Neuronal stem cell (in vitro differentiated cells): Measurements from ENCODE around the gene FGF8.

Experiments
- DNase-seq: peaks from one replicate; pipeline ENCODE4 v3.0.0-alpha.2; 2013; ENCODE audit warnings: low spot score
- H2AFZ ChIP-seq: one replicate; pipeline ENCODE4 v1.6.1; 2013; ENCODE audit warnings: mild to moderate bottlenecking, low read length, inconsistent platforms
- H2AK5ac ChIP-seq: 2 replicates; pipeline ENCODE4 v1.6.1; 2013; ENCODE audit warnings: low read depth, mild to moderate bottlenecking, inconsistent platforms, low read length, moderate library complexity, mixed read lengths
- H2BK120ac ChIP-seq: 2 replicates; pipeline ENCODE4 v1.6.1; 2013; ENCODE audit warnings: low read depth, mild to moderate bottlenecking, inconsistent platforms, low read length, moderate library complexity, mixed read lengths
- H2BK12ac ChIP-seq: one replicate; pipeline ENCODE4 v1.6.1; 2013; ENCODE audit warnings: low read length, inconsistent platforms
- H2BK15ac ChIP-seq: 2 replicates; pipeline ENCODE4 v1.6.1; 2013; ENCODE audit warnings: mild to moderate bottlenecking, low read length, inconsistent platforms, mixed read lengths
- H2BK5ac ChIP-seq: one replicate; pipeline ENCODE4 v1.6.1; 2013; ENCODE audit warnings: inconsistent platforms, mild to moderate bottlenecking, low read length, moderate library complexity
- H3K14ac ChIP-seq: one replicate; pipeline ENCODE4 v1.6.1; 2013; ENCODE audit warnings: low read length, inconsistent platforms
- H3K18ac ChIP-seq: 2 replicates; pipeline ENCODE4 v1.6.1; 2013; ENCODE audit warnings: low read length, inconsistent platforms
- H3K23ac ChIP-seq: 2 replicates; pipeline ENCODE4 v1.6.1; 2013; ENCODE audit warnings: low read depth, mild to moderate bottlenecking, mixed read lengths, low read length, inconsistent platforms; ENCODE audit not compliant: poor library complexity
- H3K27ac ChIP-seq: replicated peaks from 3 replicates; pipeline ENCODE4 v1.5.1; 2013; ENCODE audit warnings: low read length, inconsistent platforms
- H3K27me3 ChIP-seq, 3 experiments: 2 replicates each; pipeline ENCODE4 v1.6.1; 2013; ENCODE audit warnings: low read length in 3 of 3, mild to moderate bottlenecking in 2 of 3, inconsistent platforms in 1 of 3, low read depth in 1 of 3, mixed read lengths in 1 of 3, moderate library complexity in 1 of 3; ENCODE audit not compliant: control insufficient read depth in 3 of 3, insufficient read depth in 3 of 3
- H3K36me3 ChIP-seq, 2 donors: replicated peaks in 1 of 2; 2 replicates each; pipeline ENCODE4 v1.6.1; 2013; ENCODE audit warnings: low read length in 2 of 2; ENCODE audit not compliant: control insufficient read depth in 2 of 2, insufficient read depth in 2 of 2
- H3K4ac ChIP-seq: 2 replicates; pipeline ENCODE4 v1.6.1; 2013; ENCODE audit warnings: inconsistent platforms, mild to moderate bottlenecking, low read length, moderate library complexity
- H3K4me1 ChIP-seq, 2 donors: 1 replicate in 1 of 2; 2 replicates in 1 of 2; pipeline ENCODE4 v1.6.1; 2013; ENCODE audit warnings: low read length in 2 of 2, low read depth in 1 of 2; ENCODE audit not compliant: control insufficient read depth in 2 of 2, insufficient read depth in 1 of 2
- H3K4me2 ChIP-seq: one replicate; pipeline ENCODE4 v1.6.1; 2013; ENCODE audit warnings: mild to moderate bottlenecking, low read length, inconsistent platforms; ENCODE audit not compliant: insufficient read depth, poor library complexity, severe bottlenecking
- H3K4me3 ChIP-seq, 2 donors: 2 replicates each; pipeline ENCODE4 v1.5.1; 2013; ENCODE audit warnings: low read length in 2 of 2, mild to moderate bottlenecking in 2 of 2, inconsistent platforms in 1 of 2, moderate library complexity in 1 of 2
- H3K79me1 ChIP-seq: one replicate; pipeline ENCODE4 v1.6.1; 2013; ENCODE audit warnings: low read depth, mild to moderate bottlenecking, inconsistent platforms, low read length, moderate library complexity
- H3K9ac ChIP-seq: one replicate; pipeline ENCODE4 v1.6.1; 2013; ENCODE audit warnings: mild to moderate bottlenecking, low read depth, low read length, inconsistent platforms; ENCODE audit not compliant: poor library complexity
- H3K9me3 ChIP-seq, 2 donors: replicated peaks in 1 of 2; 2 replicates each; pipeline versions ENCODE3 to v1.6.1; 2013; ENCODE audit warnings: low read length in 2 of 2, mild to moderate bottlenecking in 2 of 2, inconsistent platforms in 1 of 2, low read depth in 1 of 2, mixed read lengths in 1 of 2, moderate library complexity in 1 of 2; ENCODE audit not compliant: control insufficient read depth in 2 of 2, insufficient read depth in 1 of 2
- H4K8ac ChIP-seq: one replicate; pipeline ENCODE4 v1.6.1; 2013; ENCODE audit warnings: low read depth, mild to moderate bottlenecking, inconsistent platforms, low read length, moderate library complexity
- H4K91ac ChIP-seq: one replicate; pipeline ENCODE4 v1.6.1; 2013; ENCODE audit warnings: low read length, low read depth, mild to moderate bottlenecking, inconsistent platforms; ENCODE audit not compliant: poor library complexity
- WGBS, 2 donors: extraction: QIAGEN DNeasy Blood & Tissue Kit; methylation state at CpG; one replicate each; pipeline ENCODE4 v1.1.7; 2013; ENCODE audit warnings: missing lambda C conversion rate in 2 of 2, mixed read lengths in 1 of 2; ENCODE audit not compliant: insufficient read length in 2 of 2, insufficient replicate concordance in 1 of 2; ENCODE audit errors: extremely low coverage in 2 of 2; 5-methylcytosine and 5-hydroxymethylcytosine counted together

FGF8 gene

GRCh38 chr10:101766753-101767599 lies 8.9 kb downstream of the FGF8 start:
- Histone ChIP-seq H3K79me1 (peaks cover 4% of the 10 kb centered on the region), H3K4me3 (no peak overlapping the region), H3K4me2 (no peak overlapping the region), H3K36me3 (peaks cover 0 to 2% of the 10 kb centered on the region in 2 donors), H4K91ac (no peak overlapping the region), H3K14ac (no peak overlapping the region), H2AFZ (no peak overlapping the region), H3K4ac (no peak overlapping the region), H3K23ac (no peak overlapping the region), H2AK5ac (peak overlapping the region; percentile 88), H3K9me3 (no peaks in the 10 kb centered on the region), H3K18ac (peak overlapping the region; percentile 84), H3K9ac (no peak overlapping the region), H2BK5ac (peak overlapping the region; percentile 27), H3K27ac (no peak overlapping the region), H3K27me3 (peaks cover 0 to 96% (median 0%) of the 10 kb centered on the region in 3 experiments), H4K8ac (no peak overlapping the region), H2BK120ac (peak overlapping the region; percentile 29), H2BK15ac (peak overlapping the region; percentile 35), H2BK12ac (peak overlapping the region; percentile 98), H3K4me1 (peaks cover 0 to 20% of the 10 kb centered on the region in 2 donors)
- WGBS, 2 donors, result no CpG with 5 or more reads among the region's 12 CpGs
- DNase-seq, result no peak

DNA sequence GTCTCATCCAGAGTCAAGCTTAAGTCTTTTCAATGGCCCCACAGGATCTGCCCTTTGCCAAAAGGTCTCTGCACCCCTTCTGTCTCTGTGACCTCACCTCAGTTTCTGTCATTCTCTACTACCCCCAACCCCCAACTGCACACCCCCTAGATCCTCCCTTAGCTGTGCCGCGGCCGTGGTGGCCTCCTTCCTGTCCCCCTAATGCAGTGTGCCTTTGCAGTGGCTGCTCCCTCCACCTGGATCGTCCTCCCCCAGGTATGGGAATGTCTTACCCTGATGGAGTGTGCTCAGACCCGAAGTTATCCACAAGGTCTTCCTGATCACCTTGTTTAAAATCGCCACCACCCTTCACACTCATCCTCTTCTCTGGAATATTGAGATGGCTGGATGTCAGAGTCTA lies 9.6 kb downstream of the FGF8 start:
- Histone ChIP-seq H2AK5ac (peak overlapping the region; percentile 58), H3K4me3 (no peak overlapping the region), H2BK15ac (no peak overlapping the region), H3K4ac (no peak overlapping the region), H3K9me3 (no peaks in the 10 kb centered on the region), H3K23ac (no peak overlapping the region), H3K14ac (no peak overlapping the region), H3K9ac (no peak overlapping the region), H3K27ac (no peak overlapping the region), H3K18ac (peak overlapping the region; percentile 50), H2BK12ac (no peak overlapping the region), H3K4me2 (no peak overlapping the region), H2BK5ac (no peak overlapping the region), H2AFZ (no peak overlapping the region), H3K27me3 (peaks cover 0 to 96% (median 0%) of the 10 kb centered on the region in 3 experiments), H3K4me1 (peaks cover 0 to 19% of the 10 kb centered on the region in 2 donors), H2BK120ac (no peak overlapping the region), H3K79me1 (peaks cover 2% of the 10 kb centered on the region), H4K91ac (no peak overlapping the region), H3K36me3 (no peaks in the 10 kb centered on the region), H4K8ac (no peak overlapping the region)
- WGBS, 2 donors, result no CpG with 5 or more reads among the region's 6 CpGs
- no peak for DNase-seq

- DNase-seq, result no peak
- Histone ChIP-seq H3K4me3 (no peak overlapping the region), H4K8ac (no peak overlapping the region), H3K4ac (peak overlapping the region; percentile 39), H2BK15ac (peak overlapping the region; percentile 33), H3K27ac (no peak overlapping the region), H3K4me2 (no peak overlapping the region), H3K18ac (peak overlapping the region; percentile 69), H3K9ac (no peak overlapping the region), H3K27me3 (peaks cover 0 to 96% (median 0%) of the 10 kb centered on the region in 3 experiments), H2AK5ac (peak overlapping the region; percentile 47), H3K9me3 (no peaks in the 10 kb centered on the region), H2BK5ac (peak overlapping the region; percentile 27), H3K4me1 (peaks cover 0 to 25% of the 10 kb centered on the region in 2 donors), H4K91ac (no peak overlapping the region), H3K23ac (peak overlapping the region; percentile 12), H2BK120ac (no peak overlapping the region), H3K36me3 (no peaks in the 10 kb centered on the region), H3K14ac (peak overlapping the region; percentile 5), H3K79me1 (no peaks in the 10 kb centered on the region), H2AFZ (no peak overlapping the region), H2BK12ac (no peak overlapping the region)
- no CpG with 5 or more reads among the region's 10 CpGs for WGBS, 2 donors
Measured at GRCh38 chr10:101763141-101763846, 12.6 kb downstream of the FGF8 start.

DNA sequence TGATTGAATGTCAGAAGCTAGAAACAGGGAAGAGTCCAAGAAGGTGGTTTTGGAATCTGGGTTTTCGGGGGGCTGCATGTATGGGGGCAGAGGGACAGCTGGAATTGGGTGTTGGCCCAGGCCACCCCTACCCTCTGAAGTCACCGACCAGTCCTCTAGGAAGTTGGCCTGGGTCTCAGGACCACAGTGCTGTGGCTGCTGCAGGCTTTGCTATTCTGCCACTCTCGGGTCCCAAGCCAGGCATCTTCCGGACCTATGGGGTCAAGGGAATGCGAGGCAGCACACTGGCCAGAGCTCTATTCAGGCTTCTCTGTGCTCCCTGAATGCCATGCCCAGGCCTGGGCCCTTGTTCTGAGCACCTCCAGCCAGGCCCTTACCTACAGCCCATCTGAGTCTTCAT lies 13.2 kb downstream of the FGF8 start:
- Histone ChIP-seq H4K91ac (no peak overlapping the region), H3K4me2 (no peak overlapping the region), H3K18ac (peak overlapping the region; percentile 32), H3K27ac (no peak overlapping the region), H2BK15ac (peak overlapping the region; percentile 33), H2AFZ (no peak overlapping the region), H3K4me3 (no peak overlapping the region), H3K23ac (peak overlapping the region; percentile 12), H2BK120ac (no peak overlapping the region), H2BK12ac (no peak overlapping the region), H3K4ac (no peak overlapping the region), H3K79me1 (no peaks in the 10 kb centered on the region), H3K4me1 (peaks cover 0 to 20% of the 10 kb centered on the region in 2 donors), H2BK5ac (peak overlapping the region; percentile 27), H4K8ac (no peak overlapping the region), H2AK5ac (peak overlapping the region; percentile 47), H3K36me3 (no peaks in the 10 kb centered on the region), H3K27me3 (peaks cover 0 to 96% (median 0%) of the 10 kb centered on the region in 3 experiments), H3K9me3 (no peaks in the 10 kb centered on the region), H3K9ac (peak overlapping the region; percentile 5), H3K14ac (no peak overlapping the region)
- no CpG with 5 or more reads among the region's 5 CpGs for WGBS, 2 donors
- DNase-seq, result no peak
